Neuronal stem cell (in vitro differentiated cells): ENCODE results near the gene C1QTNF4.

Source experiments
- DNase-seq: peaks from one replicate; pipeline ENCODE4 v3.0.0-alpha.2; 2013; ENCODE audit warnings: low spot score
- H2AFZ ChIP-seq: one replicate; pipeline ENCODE4 v1.6.1; 2013; ENCODE audit warnings: mild to moderate bottlenecking, low read length, inconsistent platforms
- H2AK5ac ChIP-seq: 2 replicates; pipeline ENCODE4 v1.6.1; 2013; ENCODE audit warnings: low read depth, mild to moderate bottlenecking, inconsistent platforms, low read length, moderate library complexity, mixed read lengths
- H2BK120ac ChIP-seq: 2 replicates; pipeline ENCODE4 v1.6.1; 2013; ENCODE audit warnings: low read depth, mild to moderate bottlenecking, inconsistent platforms, low read length, moderate library complexity, mixed read lengths
- H2BK12ac ChIP-seq: one replicate; pipeline ENCODE4 v1.6.1; 2013; ENCODE audit warnings: low read length, inconsistent platforms
- H2BK15ac ChIP-seq: 2 replicates; pipeline ENCODE4 v1.6.1; 2013; ENCODE audit warnings: mild to moderate bottlenecking, low read length, inconsistent platforms, mixed read lengths
- H2BK5ac ChIP-seq: one replicate; pipeline ENCODE4 v1.6.1; 2013; ENCODE audit warnings: inconsistent platforms, mild to moderate bottlenecking, low read length, moderate library complexity
- H3K14ac ChIP-seq: one replicate; pipeline ENCODE4 v1.6.1; 2013; ENCODE audit warnings: low read length, inconsistent platforms
- H3K18ac ChIP-seq: 2 replicates; pipeline ENCODE4 v1.6.1; 2013; ENCODE audit warnings: low read length, inconsistent platforms
- H3K23ac ChIP-seq: 2 replicates; pipeline ENCODE4 v1.6.1; 2013; ENCODE audit warnings: low read depth, mild to moderate bottlenecking, mixed read lengths, low read length, inconsistent platforms; ENCODE audit not compliant: poor library complexity
- H3K27ac ChIP-seq: replicated peaks from 3 replicates; pipeline ENCODE4 v1.5.1; 2013; ENCODE audit warnings: low read length, inconsistent platforms
- H3K27me3 ChIP-seq, 3 experiments: 2 replicates each; pipeline ENCODE4 v1.6.1; 2013; ENCODE audit warnings: low read length in 3 of 3, mild to moderate bottlenecking in 2 of 3, inconsistent platforms in 1 of 3, low read depth in 1 of 3, mixed read lengths in 1 of 3, moderate library complexity in 1 of 3; ENCODE audit not compliant: control insufficient read depth in 3 of 3, insufficient read depth in 3 of 3
- H3K36me3 ChIP-seq, 2 donors: replicated peaks in 1 of 2; 2 replicates each; pipeline ENCODE4 v1.6.1; 2013; ENCODE audit warnings: low read length in 2 of 2; ENCODE audit not compliant: control insufficient read depth in 2 of 2, insufficient read depth in 2 of 2
- H3K4ac ChIP-seq: 2 replicates; pipeline ENCODE4 v1.6.1; 2013; ENCODE audit warnings: inconsistent platforms, mild to moderate bottlenecking, low read length, moderate library complexity
- H3K4me1 ChIP-seq, 2 donors: 1 replicate in 1 of 2; 2 replicates in 1 of 2; pipeline ENCODE4 v1.6.1; 2013; ENCODE audit warnings: low read length in 2 of 2, low read depth in 1 of 2; ENCODE audit not compliant: control insufficient read depth in 2 of 2, insufficient read depth in 1 of 2
- H3K4me2 ChIP-seq: one replicate; pipeline ENCODE4 v1.6.1; 2013; ENCODE audit warnings: mild to moderate bottlenecking, low read length, inconsistent platforms; ENCODE audit not compliant: insufficient read depth, poor library complexity, severe bottlenecking
- H3K4me3 ChIP-seq, 2 donors: 2 replicates each; pipeline ENCODE4 v1.5.1; 2013; ENCODE audit warnings: low read length in 2 of 2, mild to moderate bottlenecking in 2 of 2, inconsistent platforms in 1 of 2, moderate library complexity in 1 of 2
- H3K79me1 ChIP-seq: one replicate; pipeline ENCODE4 v1.6.1; 2013; ENCODE audit warnings: low read depth, mild to moderate bottlenecking, inconsistent platforms, low read length, moderate library complexity
- H3K9ac ChIP-seq: one replicate; pipeline ENCODE4 v1.6.1; 2013; ENCODE audit warnings: mild to moderate bottlenecking, low read depth, low read length, inconsistent platforms; ENCODE audit not compliant: poor library complexity
- H3K9me3 ChIP-seq, 2 donors: replicated peaks in 1 of 2; 2 replicates each; pipeline versions ENCODE3 to v1.6.1; 2013; ENCODE audit warnings: low read length in 2 of 2, mild to moderate bottlenecking in 2 of 2, inconsistent platforms in 1 of 2, low read depth in 1 of 2, mixed read lengths in 1 of 2, moderate library complexity in 1 of 2; ENCODE audit not compliant: control insufficient read depth in 2 of 2, insufficient read depth in 1 of 2
- H4K8ac ChIP-seq: one replicate; pipeline ENCODE4 v1.6.1; 2013; ENCODE audit warnings: low read depth, mild to moderate bottlenecking, inconsistent platforms, low read length, moderate library complexity
- H4K91ac ChIP-seq: one replicate; pipeline ENCODE4 v1.6.1; 2013; ENCODE audit warnings: low read length, low read depth, mild to moderate bottlenecking, inconsistent platforms; ENCODE audit not compliant: poor library complexity
- WGBS, 2 donors: extraction: QIAGEN DNeasy Blood & Tissue Kit; methylation state at CpG; one replicate each; pipeline ENCODE4 v1.1.7; 2013; ENCODE audit warnings: missing lambda C conversion rate in 2 of 2, mixed read lengths in 1 of 2; ENCODE audit not compliant: insufficient read length in 2 of 2, insufficient replicate concordance in 1 of 2; ENCODE audit errors: extremely low coverage in 2 of 2; 5-methylcytosine and 5-hydroxymethylcytosine counted together

The C1QTNF4 gene

DNA sequence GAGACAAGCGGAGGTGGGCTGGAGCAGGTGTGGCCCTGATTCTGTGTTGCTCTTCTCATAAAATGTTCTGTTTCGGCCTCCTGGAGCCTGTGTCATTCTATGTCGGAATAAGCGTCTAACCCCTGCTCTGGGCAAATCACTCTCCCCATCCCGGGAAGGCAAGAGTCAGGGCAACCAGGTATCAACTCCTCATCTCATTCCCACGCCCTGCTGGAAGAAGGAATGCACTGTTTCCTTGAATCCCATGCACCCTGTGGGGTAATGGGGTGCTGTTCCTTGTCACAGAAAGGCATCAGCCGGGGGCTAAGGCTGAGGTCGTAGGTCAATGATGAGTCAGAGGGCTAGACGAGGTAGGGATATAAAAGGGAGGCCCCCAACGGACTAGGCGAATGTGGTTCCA lies 5.1 kb downstream of the C1QTNF4 start:
- Histone ChIP-seq H3K4me3 (no peak overlapping the region), H3K23ac (no peak overlapping the region), H2AK5ac (no peak overlapping the region), H2BK12ac (no peak overlapping the region), H3K4me2 (no peak overlapping the region), H3K14ac (no peak overlapping the region), H3K36me3 (peaks cover 3 to 12% of the 10 kb centered on the region in 2 donors), H4K91ac (no peak overlapping the region), H3K18ac (no peak overlapping the region), H2AFZ (no peak overlapping the region), H3K4me1 (peaks cover 7 to 21% of the 10 kb centered on the region in 2 donors), H3K9me3 (no peaks in the 10 kb centered on the region), H3K79me1 (peaks cover 4% of the 10 kb centered on the region), H4K8ac (no peak overlapping the region), H3K27ac (no peak overlapping the region), H2BK5ac (no peak overlapping the region), H2BK120ac (no peak overlapping the region), H3K9ac (peak overlapping the region; percentile 44), H3K4ac (no peak overlapping the region), H3K27me3 (peaks cover 0 to 16% (median 3%) of the 10 kb centered on the region in 3 experiments), H2BK15ac (no peak overlapping the region)
- no peak for DNase-seq
- WGBS, 2 donors, result no CpG with 5 or more reads among the region's 11 CpGs

DNA sequence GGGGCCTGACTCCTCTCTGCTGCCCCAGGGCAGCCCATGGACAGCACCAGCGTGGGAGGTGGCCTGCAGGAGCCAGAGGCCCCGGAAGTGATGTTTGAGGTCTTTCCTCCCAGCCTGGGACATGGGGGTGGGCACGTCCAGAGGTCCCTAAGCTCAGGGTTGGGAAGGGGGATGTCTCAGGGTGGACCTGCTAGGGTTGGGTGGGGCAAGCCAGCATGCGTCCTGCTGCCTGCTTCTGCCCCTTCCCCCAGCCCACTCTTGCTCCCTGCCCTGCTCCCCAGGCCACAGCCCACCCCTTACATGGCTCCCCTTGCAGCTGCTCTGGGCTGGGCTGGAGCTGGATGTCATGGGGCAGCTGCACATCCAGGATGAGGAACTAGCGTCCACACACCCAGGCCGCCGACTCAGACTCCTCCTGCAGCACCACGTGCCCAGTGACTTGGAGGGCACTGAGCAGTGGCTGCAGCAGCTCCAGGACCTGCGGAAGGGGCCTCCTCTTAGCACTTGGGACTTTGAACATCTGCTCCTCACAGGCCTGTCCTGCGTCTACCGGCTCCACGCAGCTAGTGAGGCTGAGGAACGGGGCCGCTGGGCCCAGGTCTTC lies 6.4 kb downstream of the C1QTNF4 start:
- Histone ChIP-seq H3K4ac (no peak overlapping the region), H3K9me3 (no peaks in the 10 kb centered on the region), H3K23ac (no peak overlapping the region), H4K8ac (no peak overlapping the region), H2BK120ac (no peak overlapping the region), H3K4me3 (peak overlapping the region in 1 of 2 donors; percentile 26), H4K91ac (no peak overlapping the region), H3K4me2 (no peak overlapping the region), H3K14ac (no peak overlapping the region), H3K36me3 (peaks cover 14 to 25% of the 10 kb centered on the region in 2 donors), H3K27ac (no peak overlapping the region), H3K9ac (no peak overlapping the region), H2BK15ac (no peak overlapping the region), H3K18ac (no peak overlapping the region), H2AFZ (no peak overlapping the region), H3K79me1 (peaks cover 4% of the 10 kb centered on the region), H3K27me3 (peaks cover 0 to 3% (median 0%) of the 10 kb centered on the region in 3 experiments), H2AK5ac (no peak overlapping the region), H3K4me1 (peaks cover 1 to 14% of the 10 kb centered on the region in 2 donors), H2BK5ac (peak overlapping the region; percentile 42), H2BK12ac (no peak overlapping the region)
- DNase-seq, result no peak
- no CpG with 5 or more reads among the region's 14 CpGs for WGBS, 2 donors

DNA sequence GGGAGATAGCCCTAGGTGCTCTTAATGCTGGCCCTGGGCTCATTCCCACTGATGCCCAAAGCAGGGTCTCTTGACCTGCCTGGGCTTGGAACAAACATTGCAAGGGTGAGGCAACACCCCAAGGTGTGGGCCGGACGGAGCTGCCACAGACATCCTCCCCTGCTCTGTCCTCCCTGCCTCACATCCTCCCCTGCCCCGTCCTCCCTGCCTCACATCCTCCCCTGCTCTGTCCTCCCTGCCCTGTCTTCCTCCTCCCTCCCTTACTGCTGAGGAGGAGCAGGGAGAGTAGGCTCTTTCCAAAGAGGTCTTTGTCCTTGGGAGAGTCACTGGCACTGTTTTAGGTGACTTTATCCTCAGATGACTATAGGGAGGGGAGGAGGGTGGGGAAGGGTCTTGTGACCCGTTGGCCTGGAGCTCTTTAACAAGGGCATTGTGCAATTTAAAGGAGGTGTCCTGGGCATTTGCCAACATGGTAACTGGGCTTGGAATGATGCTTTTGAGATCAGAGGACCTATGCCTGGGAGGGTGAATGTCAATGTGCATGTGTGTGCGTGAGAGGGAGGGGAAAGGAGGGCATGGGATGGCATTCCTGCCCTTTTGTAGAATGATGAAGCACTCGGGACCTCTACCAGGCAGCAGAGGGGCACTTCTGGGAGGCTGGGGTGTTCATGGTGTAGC lies 7.0 kb downstream of the C1QTNF4 start:
- H3K4me1 ChIP-seq, result peaks cover 1 to 9% of the 10 kb centered on the region in 2 donors
- H2BK12ac ChIP-seq, result no peak overlapping the region
- no peak overlapping the region for H3K18ac ChIP-seq
- H3K23ac ChIP-seq, result no peak overlapping the region
- no CpG with 5 or more reads among the region's 6 CpGs for WGBS, 2 donors
- no peak overlapping the region for H3K4ac ChIP-seq
- H2BK5ac ChIP-seq, result no peak overlapping the region
- H3K36me3 ChIP-seq, result peaks cover 19 to 32% of the 10 kb centered on the region in 2 donors
- H2AFZ ChIP-seq, result no peak overlapping the region
- no peak overlapping the region for H2BK120ac ChIP-seq
- H3K4me2 ChIP-seq, result no peak overlapping the region
- DNase-seq, result no peak
- H3K9me3 ChIP-seq, result no peaks in the 10 kb centered on the region
- no peak overlapping the region for H2AK5ac ChIP-seq
- H3K4me3 ChIP-seq, result no peak overlapping the region
- H4K8ac ChIP-seq, result no peak overlapping the region
- H3K14ac ChIP-seq, result no peak overlapping the region
- no peaks in the 10 kb centered on the region for H3K27me3 ChIP-seq
- H2BK15ac ChIP-seq, result no peak overlapping the region
- H3K9ac ChIP-seq, result peak overlapping the region; percentile 74
- peaks cover 4% of the 10 kb centered on the region for H3K79me1 ChIP-seq
- no peak overlapping the region for H4K91ac ChIP-seq
- H3K27ac ChIP-seq, result no peak overlapping the region

DNA sequence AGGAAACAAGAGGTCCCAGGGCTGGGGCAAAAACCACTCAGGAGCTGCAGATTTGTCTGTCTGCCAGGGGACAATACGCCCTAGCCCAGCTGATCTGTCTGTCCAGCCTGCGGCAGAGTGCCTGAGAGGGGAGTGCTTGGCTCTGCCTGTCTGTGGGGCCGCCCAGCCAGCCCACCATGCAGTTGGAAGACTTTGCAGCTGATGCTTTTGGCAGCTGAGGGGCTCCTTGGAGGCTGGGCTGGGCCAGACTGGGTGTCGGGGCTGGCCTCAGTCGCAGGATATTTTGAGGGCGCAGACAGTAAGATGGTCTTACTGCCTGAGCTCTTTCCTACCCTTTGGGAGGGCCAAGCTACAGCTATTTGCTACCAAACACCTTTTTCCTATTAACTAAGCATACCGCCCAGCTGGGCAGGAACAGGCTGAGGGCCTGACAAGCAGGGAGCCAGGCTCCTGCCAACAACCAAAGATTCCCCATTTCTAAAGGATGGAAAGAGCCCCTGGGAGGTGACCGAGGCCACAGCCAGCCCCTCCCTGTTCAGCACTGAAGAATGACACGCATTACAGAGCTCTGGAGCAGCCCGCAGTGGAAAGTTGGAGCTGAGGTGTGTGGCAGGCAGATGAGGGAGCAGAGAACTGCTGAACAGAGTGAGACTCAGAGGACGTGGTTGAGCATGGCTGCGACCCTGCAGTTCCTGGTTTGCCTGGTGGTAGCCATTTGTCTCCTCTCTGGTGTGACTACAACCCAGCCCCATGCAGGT lies 7.9 kb downstream of the C1QTNF4 start, which contains the start of gene FAM180B:
FAM180B (plus strand) TSS at position 581 of the 758 bp plus-strand sequence; CDS start at position 672, 91 bp downstream.
- H2AK5ac ChIP-seq, result no peak within 1 kb of the TSS
- H2BK5ac ChIP-seq, result peak within 1 kb of the TSS; percentile 82
- H2BK12ac ChIP-seq, result no peak within 1 kb of the TSS
- no peak within 1 kb of the TSS for H3K4me2 ChIP-seq
- H3K9ac ChIP-seq, result peak within 1 kb of the TSS; percentile 74
- H3K4ac ChIP-seq, result no peak within 1 kb of the TSS
- H3K27me3 ChIP-seq, result no peaks in the 10 kb centered on the region
- no peak for DNase-seq
- H3K23ac ChIP-seq, result no peak within 1 kb of the TSS
- peaks cover 27 to 41% of the 10 kb centered on the region in 2 donors for H3K36me3 ChIP-seq
- no CpG with 5 or more reads among the region's 12 CpGs for WGBS, 2 donors
- no peak within 1 kb of the TSS for H4K91ac ChIP-seq
- H3K27ac ChIP-seq, result no peak within 1 kb of the TSS
- no peak within 1 kb of the TSS for H2BK15ac ChIP-seq
- H3K18ac ChIP-seq, result no peak within 1 kb of the TSS
- no peaks in the 10 kb centered on the region for H3K9me3 ChIP-seq
- H4K8ac ChIP-seq, result no peak within 1 kb of the TSS
- no peak within 1 kb of the TSS for H3K14ac ChIP-seq
- H3K4me3 ChIP-seq, result no peak within 1 kb of the TSS
- H3K79me1 ChIP-seq, result peaks cover 4% of the 10 kb centered on the region
- no peak within 1 kb of the TSS for H2AFZ ChIP-seq
- no peak within 1 kb of the TSS for H2BK120ac ChIP-seq
- H3K4me1 ChIP-seq, result peaks cover 1 to 2% of the 10 kb centered on the region in 2 donors
